H9 (cell line): Measurements from ENCODE around the gene EPHA2. TPM values are rescaled to one million over a fixed set of nuclear protein-coding genes. Genes with fewer than 3 reads are reported as not detected.

Experiments used
- DNase-seq: peaks from one replicate; pipeline ENCODE4 v3.0.0-alpha.2; 2017
- H2AFZ ChIP-seq: one replicate; pipeline ENCODE4 v1.6.1; 2013; ENCODE audit warnings: mild to moderate bottlenecking, low read length, control low read depth, moderate library complexity
- H2AK5ac ChIP-seq: 2 replicates; pipeline ENCODE4 v1.6.1; 2013; ENCODE audit warnings: low read length, control low read depth, mixed read lengths; ENCODE audit not compliant: insufficient read length
- H2BK120ac ChIP-seq: one replicate; pipeline ENCODE4 v1.6.1; 2013; ENCODE audit warnings: low read depth, mild to moderate bottlenecking, low read length, control low read depth, inconsistent platforms; ENCODE audit not compliant: poor library complexity, severe bottlenecking
- H2BK12ac ChIP-seq: 2 replicates; pipeline ENCODE4 v1.6.1; 2013; ENCODE audit warnings: low read length, control low read depth, mixed read lengths, low read depth; ENCODE audit not compliant: insufficient read length
- H2BK15ac ChIP-seq: 2 replicates; pipeline ENCODE4 v1.6.1; 2013; ENCODE audit warnings: low read depth, low read length, control low read depth
- H2BK20ac ChIP-seq: one replicate; pipeline ENCODE4 v1.6.1; 2013; ENCODE audit warnings: low read depth, mild to moderate bottlenecking, low read length, control low read depth, inconsistent platforms; ENCODE audit not compliant: poor library complexity, severe bottlenecking
- H2BK5ac ChIP-seq: 2 replicates; pipeline ENCODE4 v1.6.1; 2013; ENCODE audit warnings: low read length, control low read depth, mixed read lengths; ENCODE audit not compliant: insufficient read length
- H3K14ac ChIP-seq: 2 replicates; pipeline ENCODE4 v1.6.1; 2013; ENCODE audit warnings: low read length, control low read depth; ENCODE audit not compliant: insufficient read depth
- H3K18ac ChIP-seq: 2 replicates; pipeline ENCODE4 v1.6.1; 2013; ENCODE audit warnings: low read depth, mild to moderate bottlenecking, mixed read lengths, low read length, control low read depth; ENCODE audit not compliant: insufficient read length
- H3K23ac ChIP-seq: 2 replicates; pipeline ENCODE4 v1.6.1; 2013; ENCODE audit warnings: low read length, control low read depth, mixed read lengths, low read depth; ENCODE audit not compliant: insufficient read length
- H3K23me2 ChIP-seq: 2 replicates; pipeline ENCODE4 v1.6.1; 2013; ENCODE audit warnings: low read depth, mild to moderate bottlenecking, mixed read lengths, low read length, control low read depth; ENCODE audit not compliant: insufficient read length, poor library complexity, severe bottlenecking
- H3K27ac ChIP-seq: 2 replicates; pipeline ENCODE4 v1.5.1; 2013; ENCODE audit warnings: low read length, control low read depth, mixed read lengths, low read depth; ENCODE audit not compliant: insufficient read length
- H3K27me3 ChIP-seq: 2 replicates; pipeline ENCODE4 v1.6.1; 2013; ENCODE audit warnings: low read length, control low read depth, inconsistent platforms; ENCODE audit not compliant: insufficient read depth
- H3K4ac ChIP-seq: 2 replicates; pipeline ENCODE4 v1.6.1; 2013; ENCODE audit warnings: low read depth, mild to moderate bottlenecking, control low read depth, inconsistent platforms, low read length, moderate library complexity
- H3K4me1 ChIP-seq: 2 replicates; pipeline ENCODE4 v1.6.1; 2013; ENCODE audit warnings: low read length, control low read depth, inconsistent platforms; ENCODE audit not compliant: insufficient read depth
- H3K4me2 ChIP-seq: 2 replicates; pipeline ENCODE4 v1.6.1; 2013; ENCODE audit warnings: low read length, control low read depth, mixed read lengths; ENCODE audit not compliant: insufficient read length, insufficient read depth
- H3K56ac ChIP-seq: 2 replicates; pipeline ENCODE4 v1.6.1; 2013; ENCODE audit warnings: low read depth, mild to moderate bottlenecking, mixed read lengths, low read length, control low read depth; ENCODE audit not compliant: insufficient read length
- H3K79me1 ChIP-seq: 2 replicates; pipeline ENCODE4 v1.6.1; 2013; ENCODE audit warnings: low read depth, mild to moderate bottlenecking, moderate library complexity, low read length, control low read depth, inconsistent platforms; ENCODE audit not compliant: insufficient read depth, poor library complexity, severe bottlenecking
- H3K79me2 ChIP-seq: 2 replicates; pipeline ENCODE4 v1.6.1; 2013; ENCODE audit warnings: low read length, control low read depth, inconsistent platforms; ENCODE audit not compliant: insufficient read depth
- H3K9ac ChIP-seq: 2 replicates; pipeline ENCODE4 v1.6.1; 2013; ENCODE audit warnings: low read length, control low read depth, mixed read lengths; ENCODE audit not compliant: insufficient read length; ENCODE audit errors: extremely low read depth
- H3K9me3 ChIP-seq: one replicate; pipeline ENCODE4 v1.6.1; 2013; ENCODE audit warnings: low read depth, low read length, inconsistent platforms; ENCODE audit not compliant: control insufficient read depth
- H3T11ph ChIP-seq: one replicate; pipeline ENCODE4 v1.6.1; 2013; ENCODE audit warnings: mild to moderate bottlenecking, low read length, control low read depth, inconsistent platforms
- H4K20me1 ChIP-seq: one replicate; pipeline ENCODE4 v1.6.1; 2013; ENCODE audit not compliant: control insufficient read depth, insufficient read length, insufficient read depth
- H4K5ac ChIP-seq: 2 replicates; pipeline ENCODE4 v1.6.1; 2013; ENCODE audit warnings: low read depth, mild to moderate bottlenecking, mixed read lengths, low read length, control low read depth; ENCODE audit not compliant: insufficient read length
- H4K8ac ChIP-seq: replicated peaks from 2 replicates; pipeline ENCODE4 v1.6.1; 2013; ENCODE audit warnings: low read length, control low read depth, mixed read lengths, low read depth; ENCODE audit not compliant: insufficient read length
- H4K91ac ChIP-seq: 2 replicates; pipeline ENCODE4 v1.6.1; 2013; ENCODE audit warnings: low read depth, mild to moderate bottlenecking, moderate library complexity, mixed read lengths, low read length, control low read depth; ENCODE audit not compliant: insufficient read length
- H3K27ac Mint-ChIP-seq, 3 experiments: 2 replicates in 2 of 3; 3 replicates in 1 of 3; pipeline ENCODE4 v1.8.0; 2020 to 2021; ENCODE audit warnings: mixed read lengths in 3 of 3, mild to moderate bottlenecking in 1 of 3, moderate library complexity in 1 of 3
- H3K27me3 Mint-ChIP-seq: 2 replicates; pipeline ENCODE4 v1.8.0; 2021; ENCODE audit warnings: low read depth, mild to moderate bottlenecking, moderate library complexity, mixed read lengths
- H3K36me3 Mint-ChIP-seq, 3 experiments: 2 replicates in 2 of 3; 3 replicates in 1 of 3; pipeline ENCODE4 v1.8.0; 2020 to 2021; ENCODE audit warnings: low read depth in 3 of 3, mixed read lengths in 3 of 3; ENCODE audit not compliant: insufficient read depth in 1 of 3
- H3K4me1 Mint-ChIP-seq, 2 experiments: 2 replicates each; pipeline ENCODE4 v1.8.0; 2020; ENCODE audit warnings: mixed read lengths in 2 of 2
- H3K4me3 Mint-ChIP-seq, 2 experiments: 2 replicates in 1 of 2; 3 replicates in 1 of 2; pipeline ENCODE4 v1.8.0; 2020 to 2021; ENCODE audit warnings: mild to moderate bottlenecking in 2 of 2, mixed read lengths in 2 of 2, moderate library complexity in 1 of 2
- H3K9me3 Mint-ChIP-seq, 2 experiments: 2 replicates in 1 of 2; 3 replicates in 1 of 2; pipeline ENCODE4 v1.8.0; 2020; ENCODE audit warnings: mild to moderate bottlenecking in 2 of 2, mixed read lengths in 2 of 2, moderate library complexity in 1 of 2
- CTCF ChIP-seq: fragments of 200-600 bp; sonication (generic); conservative IDR thresholded peaks from 3 replicates; pipeline ENCODE4 v1.8.0; 2021; ENCODE audit warnings: antibody characterized with exemption, mild to moderate bottlenecking
- WGBS: extraction: QIAGEN DNeasy Blood & Tissue Kit; methylation state at CpG from one replicate; pipeline ENCODE4 v1.1.7; 2013; ENCODE audit warnings: missing lambda C conversion rate, low lambda C conversion rate, mixed read lengths; ENCODE audit not compliant: insufficient read length; ENCODE audit errors: extremely low coverage; 5-methylcytosine and 5-hydroxymethylcytosine counted together
- total RNA-seq: library from RNA; stranded (reverse); gene quantifications from 2 replicates; pipeline ENCODE4 v1.2.1, GENCODE V29; 2021

Gene EPHA2
- total RNA-seq, 1 experiment from 2014 or later, result 33.1 TPM

GRCh38 chr1:16156848-16157495 is 1.1 kb upstream of the EPHA2 start:
- Histone ChIP-seq H3K23ac (no peak overlapping the region), H4K20me1 (no peaks in the 10 kb centered on the region), H2AK5ac (no peak overlapping the region), H3K27ac (no peak overlapping the region), H2BK15ac (no peak overlapping the region), H3K79me1 (no peaks in the 10 kb centered on the region), H4K8ac (no peak overlapping the region), H4K5ac (no peak overlapping the region), H3T11ph (no peak overlapping the region), H3K23me2 (peaks cover 7% of the 10 kb centered on the region), H3K9me3 (no peaks in the 10 kb centered on the region), H3K4me1 (peaks cover 5% of the 10 kb centered on the region; the same call in 1 of the 2 replicates), H3K4ac (no peak overlapping the region), H2BK120ac (no peak overlapping the region), H2BK5ac (no peak overlapping the region), H2AFZ (no peak overlapping the region), H3K27me3 (no peaks in the 10 kb centered on the region; the same call in 1 of the 2 replicates), H3K4me2 (no peak overlapping the region), H3K14ac (no peak overlapping the region), H3K18ac (no peak overlapping the region), H3K56ac (no peak overlapping the region), H3K9ac (no peak overlapping the region), H2BK20ac (no peak overlapping the region), H2BK12ac (no peak overlapping the region), H4K91ac (no peak overlapping the region), H3K79me2 (peaks cover 26% of the 10 kb centered on the region; the same call in 1 of the 2 replicates)
- Mint-ChIP-seq H3K4me3 (peak overlapping the region; percentile 88 to 95), H3K4me1 (peaks cover 35 to 39% of the 10 kb centered on the region in 2 experiments), H3K27ac (no peak overlapping the region), H3K36me3 (peaks cover 0 to 2% (median 0%) of the 10 kb centered on the region in 3 experiments; a peak in 1 of 7 replicates), H3K27me3 (peaks cover 39% of the 10 kb centered on the region), H3K9me3 (no peaks in the 10 kb centered on the region)
- no peak for DNase-seq
- TF ChIP-seq CTCF, result no peak
- no CpG with 5 or more reads among the region's 13 CpGs for WGBS
